ENCODE data around the gene UBTFL1.
"Not testable (repeated sequence)": the region's sequence is repeated elsewhere in the genome, so short reads cannot be mapped to it uniquely, and the experiment has no call there.

The UBTFL1 gene

GRCh38 chr11:90085650-90086049 lies at the start of gene UBTFL1:
UBTFL1 (plus strand) TSS chr11:90085950; CDS start chr11:90085950, 0 bp downstream.
- DNase-seq = not testable (repeated sequence)

GRCh38 chr11:90051591-90052209 lies 34.0 kb upstream of the UBTFL1 start:
- DNase-seq = not testable (repeated sequence)

- not testable (repeated sequence) for DNase-seq
Observed at GRCh38 chr11:90052311-90052710, 33.4 kb upstream of the UBTFL1 start.

- not testable (repeated sequence) for DNase-seq
Observed at GRCh38 chr11:90053545-90053944, 32.2 kb upstream of the UBTFL1 start.

GRCh38 chr11:90088731-90089130 lies 3.0 kb downstream of the UBTFL1 start:
- DNase-seq = not testable (repeated sequence)

- DNase-seq = not testable (repeated sequence)
Observed at GRCh38 chr11:90095230-90095924, 9.6 kb downstream of the UBTFL1 start.

- DNase-seq = not testable (repeated sequence)
Observed at GRCh38 chr11:90098261-90098660, 12.5 kb downstream of the UBTFL1 start.

GRCh38 chr11:90100431-90100830 lies 14.7 kb downstream of the UBTFL1 start:
- no peak for DNase-seq

GRCh38 chr11:90113541-90113940 lies 27.8 kb downstream of the UBTFL1 start:
- no peak for DNase-seq

- DNase-seq = no peak
Observed at GRCh38 chr11:90120191-90120590, 34.4 kb downstream of the UBTFL1 start.

- no peak for DNase-seq
Observed at GRCh38 chr11:90124371-90124770, 38.6 kb downstream of the UBTFL1 start.

- DNase-seq = no peak
Observed at GRCh38 chr11:90124946-90125345, 39.2 kb downstream of the UBTFL1 start.

GRCh38 chr11:90133560-90134477 lies 48.1 kb downstream of the UBTFL1 start:
- DNase-seq = no peak

GRCh38 chr11:90134478-90135003 lies 48.8 kb downstream of the UBTFL1 start, which contains the start of gene NAALAD2:
NAALAD2 (plus strand) TSS chr11:90134663; CDS start chr11:90134759, 96 bp downstream.
- no peak for DNase-seq

- no peak for DNase-seq
Observed at GRCh38 chr11:90135016-90135415, 49.3 kb downstream of the UBTFL1 start.
